ENCODE measurements around the gene STN1.
A peak's percentile ranks its signal among the peaks of the same experiment; 100 is the strongest.

Gene STN1, protein sequence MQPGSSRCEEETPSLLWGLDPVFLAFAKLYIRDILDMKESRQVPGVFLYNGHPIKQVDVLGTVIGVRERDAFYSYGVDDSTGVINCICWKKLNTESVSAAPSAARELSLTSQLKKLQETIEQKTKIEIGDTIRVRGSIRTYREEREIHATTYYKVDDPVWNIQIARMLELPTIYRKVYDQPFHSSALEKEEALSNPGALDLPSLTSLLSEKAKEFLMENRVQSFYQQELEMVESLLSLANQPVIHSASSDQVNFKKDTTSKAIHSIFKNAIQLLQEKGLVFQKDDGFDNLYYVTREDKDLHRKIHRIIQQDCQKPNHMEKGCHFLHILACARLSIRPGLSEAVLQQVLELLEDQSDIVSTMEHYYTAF

DNA sequence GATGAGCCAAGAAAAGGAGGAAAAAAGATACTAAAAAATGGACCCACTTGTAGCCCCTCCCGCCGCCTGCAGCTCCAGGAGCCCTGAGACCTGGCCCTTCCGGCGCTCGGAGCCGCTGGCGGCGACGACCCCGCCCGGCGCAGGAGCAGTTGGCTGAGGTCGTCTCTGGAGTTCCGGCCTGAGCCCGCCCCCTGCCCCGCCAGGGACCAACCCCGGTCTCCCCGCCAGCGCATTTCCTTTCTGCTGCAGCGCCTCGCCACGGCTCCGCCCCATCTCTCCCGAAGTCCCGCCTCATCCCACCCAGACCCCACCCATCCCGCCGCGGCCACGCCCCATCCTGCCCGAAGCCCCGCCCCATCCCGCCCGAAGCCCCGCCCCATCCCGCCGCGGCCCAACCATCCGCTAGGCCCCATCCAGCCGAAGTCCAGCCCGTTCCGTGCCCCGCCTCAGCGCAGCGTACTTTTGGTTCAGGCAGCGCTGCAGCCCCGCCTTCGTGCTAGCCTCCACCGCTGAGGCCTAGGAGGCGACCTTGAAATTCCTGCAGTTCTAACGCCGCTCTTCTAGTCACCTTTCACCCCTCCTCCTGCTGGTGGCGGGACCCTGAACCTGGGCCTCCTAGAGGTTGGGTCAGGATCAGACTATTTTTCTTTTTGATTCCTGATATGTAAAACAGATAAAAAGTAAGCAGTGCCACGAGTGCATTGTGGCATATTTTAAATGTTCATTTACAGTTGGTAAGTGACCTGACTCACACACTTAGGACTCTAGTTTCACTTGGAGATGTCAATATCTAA, at the start of gene STN1:
STN1 (minus strand) TSS at position 132 of the 794 bp plus-strand sequence. CDS start 590 bp downstream, outside the sequence.
- DNase-seq, result peak; percentile 94 to 95

DNA sequence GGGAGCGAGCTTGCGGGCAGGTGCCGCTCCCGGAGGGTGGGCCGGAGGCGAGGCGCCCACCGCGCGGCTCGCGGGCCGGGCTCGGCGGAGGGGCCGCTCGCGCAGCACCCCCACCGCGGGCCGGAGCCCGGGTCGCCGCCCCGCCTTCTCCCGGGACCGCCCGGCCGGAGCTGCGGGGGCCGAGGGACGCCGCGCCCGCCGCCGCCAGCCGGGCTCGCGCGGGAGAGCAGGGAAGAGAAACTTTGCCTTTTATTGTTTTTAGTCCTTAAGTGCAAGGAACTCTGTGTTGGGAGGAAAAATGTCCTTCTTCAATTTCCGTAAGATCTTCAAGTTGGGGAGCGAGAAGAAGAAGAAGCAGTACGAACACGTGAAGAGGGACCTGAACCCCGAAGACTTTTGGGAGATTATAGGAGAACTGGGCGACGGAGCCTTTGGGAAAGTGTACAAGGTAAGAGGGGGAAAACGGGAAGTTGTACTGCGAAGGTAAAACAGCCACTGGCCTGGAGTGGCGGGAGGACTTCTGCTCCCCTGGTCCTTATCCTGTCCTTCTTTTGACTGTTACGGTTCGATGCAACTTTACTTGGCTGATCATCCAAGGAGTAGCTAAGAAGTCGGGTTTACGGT, 49.6 kb upstream of the STN1 start:
- DNase-seq, result peak; percentile 3 to 23

DNA sequence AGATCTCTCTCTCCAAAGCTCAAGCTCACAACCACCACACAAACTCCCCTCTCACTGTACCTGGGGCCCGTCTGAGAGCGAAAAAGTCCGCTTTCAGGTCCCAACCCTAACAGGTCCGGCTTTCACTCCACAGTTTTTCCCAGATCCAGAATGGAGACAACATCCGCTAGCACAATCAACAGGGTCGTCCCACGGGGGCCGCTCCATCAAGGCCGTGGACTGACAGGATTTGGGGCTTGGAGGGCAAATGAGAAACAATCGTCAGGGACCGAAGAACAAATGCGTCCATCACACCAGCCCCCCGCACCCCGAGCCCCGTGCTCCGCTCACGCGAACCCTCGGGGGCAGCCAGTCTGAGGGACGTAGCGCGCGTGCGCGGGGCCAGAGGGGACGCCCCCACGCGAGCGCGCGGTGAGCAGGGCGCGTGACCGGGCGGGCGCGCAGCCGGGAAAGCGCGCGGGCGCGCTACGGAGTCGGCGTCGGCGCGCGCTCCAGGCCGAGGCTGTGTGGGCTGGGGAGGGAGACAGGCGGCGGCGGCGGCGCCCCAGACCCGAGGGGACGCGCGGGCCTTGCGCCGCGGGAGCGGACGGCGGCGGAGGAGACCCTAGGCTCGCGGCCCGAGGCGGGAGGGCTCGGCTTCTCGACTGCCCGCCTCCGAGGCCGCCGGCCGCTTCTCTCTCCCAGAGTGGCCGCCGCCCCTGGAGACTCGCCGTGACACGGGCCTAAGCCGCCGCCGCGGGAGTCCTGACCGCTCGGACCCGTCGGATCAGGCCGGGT, 48.9 kb upstream of the STN1 start, which contains the start of gene SLK:
SLK (plus strand) TSS at position 470 of the 777 bp plus-strand sequence. CDS start 606 bp downstream, outside the sequence.
- peak; percentile 87 to 88 for DNase-seq

DNA sequence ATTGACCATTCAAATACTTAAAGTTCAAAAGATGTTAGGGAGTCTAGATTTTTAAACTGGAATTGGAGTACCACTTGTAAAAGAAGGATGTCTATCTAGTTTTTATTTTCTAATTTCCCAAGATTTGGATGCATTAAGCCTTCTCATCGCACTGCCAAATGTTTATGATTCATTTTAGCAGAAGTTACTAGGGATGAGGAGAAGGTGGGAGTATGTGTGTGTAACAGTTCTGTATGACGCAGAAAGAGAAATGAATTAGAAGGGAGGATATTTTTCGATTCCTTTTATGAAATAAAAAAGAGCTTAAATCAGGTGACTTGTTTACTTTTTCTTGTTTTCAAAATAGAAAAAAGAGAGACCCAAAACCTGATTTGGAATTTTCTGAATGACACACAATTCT, 42.1 kb upstream of the STN1 start:
- DNase-seq, result no peak

DNA sequence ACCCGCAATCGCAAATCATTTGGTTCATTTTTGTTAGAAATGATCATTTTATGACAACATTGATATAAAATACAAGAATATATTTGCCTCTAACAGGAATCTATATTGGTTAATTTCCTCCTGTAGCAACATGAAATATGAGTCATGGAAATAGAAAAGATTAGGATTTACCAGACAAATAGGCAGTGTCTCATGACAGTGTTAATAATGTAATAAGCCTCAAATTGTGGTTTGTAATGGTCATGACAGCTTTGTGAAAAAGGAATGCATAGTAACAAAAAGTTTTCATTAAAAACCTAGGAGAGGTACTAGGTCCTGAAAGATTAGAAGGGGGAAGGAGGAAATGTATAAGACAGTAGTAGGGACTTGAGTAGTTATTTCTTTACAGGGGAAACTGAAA, 41.0 kb upstream of the STN1 start:
- DNase-seq, result no peak

DNA sequence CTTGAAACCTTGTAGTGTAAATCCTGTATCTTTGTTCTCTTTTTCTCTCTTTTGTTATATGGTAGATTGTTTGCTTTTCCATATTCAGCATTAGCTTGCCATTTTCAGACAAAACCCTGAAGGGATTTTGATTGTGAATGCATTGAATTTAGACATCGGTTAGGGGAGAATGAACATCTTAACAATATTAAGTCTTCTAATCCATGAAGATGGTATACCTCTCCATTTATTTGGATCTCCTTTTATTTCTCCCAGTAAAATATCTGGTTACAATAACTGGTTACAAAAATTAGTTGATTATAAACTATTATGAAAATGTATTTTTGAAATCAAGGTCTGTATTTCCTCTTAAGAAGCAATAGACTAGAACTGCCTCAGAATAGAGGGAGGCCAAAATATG, 36.6 kb upstream of the STN1 start:
- no peak for DNase-seq

DNA sequence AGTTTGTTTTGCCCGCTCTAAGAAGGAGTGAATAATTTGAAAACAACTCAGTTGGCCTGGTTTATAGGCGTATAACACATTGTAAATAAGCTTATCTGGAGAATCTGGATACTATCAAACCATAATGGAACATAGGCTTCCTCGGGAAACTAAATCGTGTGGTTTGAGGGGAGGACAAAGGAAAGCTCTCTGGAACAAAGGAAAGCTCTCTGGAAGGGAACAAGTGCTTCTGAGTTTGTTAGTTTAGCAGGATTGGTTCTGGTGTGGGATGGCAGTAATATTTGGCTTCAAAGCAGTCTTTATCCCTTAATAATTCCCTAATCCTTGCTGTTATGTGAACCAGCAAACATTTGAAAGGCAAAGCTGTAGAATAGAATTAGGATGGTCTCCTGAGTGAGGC, 34.0 kb upstream of the STN1 start:
- DNase-seq, result no peak

DNA sequence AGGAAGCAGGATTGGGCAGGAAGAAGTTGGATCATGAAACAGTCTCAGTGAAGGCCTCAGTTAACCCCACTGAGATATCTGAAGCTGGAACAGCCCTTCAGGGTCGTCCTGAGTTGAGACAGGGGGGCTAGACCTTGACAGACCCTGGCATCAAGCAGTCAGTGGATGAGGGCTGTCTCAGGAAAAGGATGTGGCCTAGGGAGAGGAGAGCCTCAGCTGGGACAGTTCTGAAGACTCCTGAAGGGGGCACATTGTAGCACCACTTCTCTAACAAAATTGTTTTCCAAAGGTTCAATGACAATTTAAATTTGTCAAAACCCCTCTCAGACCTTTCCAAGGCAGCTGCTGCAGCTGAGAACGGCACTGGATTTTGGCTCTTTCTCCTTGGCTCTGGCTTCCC, 33.2 kb upstream of the STN1 start:
- no peak for DNase-seq

DNA sequence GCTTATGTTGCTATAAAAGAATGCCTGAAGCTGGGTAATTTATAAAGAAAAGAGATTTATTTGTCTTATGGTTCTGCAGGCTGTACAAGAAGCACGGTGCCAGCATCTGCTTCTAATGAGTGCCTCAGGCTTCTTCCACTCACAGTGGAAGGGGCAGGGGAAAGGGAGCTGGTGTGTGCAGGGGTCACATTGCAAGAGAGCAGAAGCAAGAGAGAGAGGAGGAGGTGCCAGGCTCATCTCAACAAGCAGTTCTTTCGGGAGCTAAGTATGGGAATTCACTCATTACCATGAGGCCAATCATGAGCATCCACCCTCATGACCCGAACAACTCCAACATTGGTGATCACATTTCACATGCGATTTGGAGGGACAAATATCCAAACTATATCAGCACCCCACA, 31.7 kb upstream of the STN1 start:
- no peak for DNase-seq

DNA sequence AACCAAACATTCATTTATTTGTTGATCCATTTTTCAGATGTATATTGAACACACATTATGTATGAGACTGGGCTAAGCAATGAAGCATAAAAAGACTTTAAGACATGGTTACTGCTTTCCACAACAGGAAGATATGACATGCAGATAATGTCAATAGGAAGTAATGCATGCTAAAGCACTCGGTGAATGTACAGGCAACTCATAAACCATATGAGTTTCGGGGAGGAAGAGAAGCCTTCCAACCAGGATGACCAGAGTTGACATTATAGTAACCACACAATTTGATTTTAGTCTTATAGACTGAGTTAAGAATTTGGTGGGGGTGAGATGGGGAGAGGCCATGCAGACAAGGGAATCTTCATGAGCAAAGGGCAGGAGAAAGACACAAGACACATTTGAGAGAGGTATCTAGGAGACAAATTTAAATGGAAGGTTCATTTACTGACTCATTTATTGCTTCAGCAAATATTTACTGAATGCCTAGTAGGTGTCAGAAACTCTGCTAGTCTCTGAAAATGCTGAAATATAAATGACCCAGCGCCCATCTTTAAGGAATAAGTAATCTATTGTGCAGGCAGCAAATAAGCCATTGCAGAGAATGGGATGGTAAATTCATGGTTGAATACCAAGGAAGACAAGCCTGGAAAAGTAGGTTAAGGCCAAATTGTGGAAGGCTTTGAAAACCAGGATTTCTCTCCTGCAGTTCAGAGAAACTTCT, 30.0 kb upstream of the STN1 start:
- no peak for DNase-seq

DNA sequence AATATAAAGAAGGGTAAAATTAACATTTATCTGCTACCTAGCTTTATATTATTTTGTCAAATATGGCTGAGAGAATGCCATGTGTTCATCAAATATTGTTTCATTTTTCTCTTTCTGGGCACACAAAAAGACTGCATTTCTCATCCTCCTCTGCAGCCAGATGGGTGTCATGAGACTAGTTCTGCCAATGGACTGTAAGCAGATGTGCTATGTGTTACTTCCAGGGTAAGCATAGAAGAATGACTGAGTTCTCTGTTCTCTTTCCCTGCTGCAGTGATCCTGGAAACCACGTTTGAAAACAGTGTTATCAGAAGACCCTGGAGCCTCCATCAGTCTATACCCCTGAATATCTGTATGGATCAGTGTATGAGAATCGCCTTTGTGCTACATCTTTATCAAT, 24.9 kb upstream of the STN1 start:
- no peak for DNase-seq

DNA sequence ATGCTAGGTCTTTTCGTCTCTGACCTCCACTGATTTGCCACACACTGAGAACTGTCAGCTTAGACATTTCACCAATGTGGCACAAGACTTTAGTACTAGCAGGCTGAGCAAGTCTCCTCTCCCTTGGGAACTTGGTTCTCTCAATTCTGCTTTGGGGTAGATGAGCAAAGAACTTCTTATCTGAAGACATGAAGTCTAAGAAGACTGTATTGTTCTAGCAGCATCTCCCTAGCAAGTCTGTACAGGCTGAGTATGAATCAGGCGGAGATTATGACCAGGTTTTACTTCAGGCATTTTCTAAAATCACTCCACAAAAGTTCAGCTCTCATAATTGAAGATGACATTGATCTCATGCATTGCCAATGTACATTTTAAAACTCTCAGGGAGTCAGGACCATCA, 23.8 kb upstream of the STN1 start:
- DNase-seq, result no peak

DNA sequence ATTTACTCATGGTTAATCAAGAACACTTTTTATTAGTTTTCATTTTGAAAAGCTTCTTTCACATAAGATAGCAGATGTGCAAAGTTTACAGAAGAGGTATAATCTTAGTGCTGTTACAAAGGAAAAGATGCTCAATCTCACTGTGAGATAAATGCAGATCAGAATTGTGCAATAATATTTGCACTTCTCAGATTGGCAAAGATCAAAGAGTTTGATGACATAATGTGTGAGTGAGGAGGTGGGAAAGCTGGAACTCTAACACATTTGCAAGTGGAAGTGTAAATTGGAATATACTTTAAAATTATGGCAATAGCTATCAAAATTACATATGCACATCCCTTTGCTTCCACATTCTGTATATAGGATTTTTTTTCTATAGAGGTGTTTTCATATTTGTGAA, 21.5 kb upstream of the STN1 start:
- DNase-seq, result no peak

DNA sequence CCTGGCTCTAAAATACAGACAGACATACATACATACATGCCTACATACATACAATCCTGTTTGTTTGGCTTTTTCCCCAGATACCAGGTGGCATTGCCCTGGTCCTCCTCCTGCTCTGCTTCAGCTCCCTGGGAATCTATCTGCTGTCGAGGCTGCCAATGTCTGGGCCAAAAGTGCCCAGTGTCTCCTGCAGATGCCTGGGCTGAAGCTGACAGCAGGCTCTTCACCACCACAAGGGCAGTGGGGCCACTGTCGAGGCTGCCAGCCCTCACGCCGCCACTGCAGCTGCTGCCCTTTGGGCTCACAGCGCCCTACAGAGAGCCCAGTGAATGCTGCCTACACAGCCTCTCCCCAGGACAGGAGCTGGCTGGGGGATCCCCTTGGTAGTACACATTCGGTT, 18.0 kb upstream of the STN1 start:
- no peak for DNase-seq

DNA sequence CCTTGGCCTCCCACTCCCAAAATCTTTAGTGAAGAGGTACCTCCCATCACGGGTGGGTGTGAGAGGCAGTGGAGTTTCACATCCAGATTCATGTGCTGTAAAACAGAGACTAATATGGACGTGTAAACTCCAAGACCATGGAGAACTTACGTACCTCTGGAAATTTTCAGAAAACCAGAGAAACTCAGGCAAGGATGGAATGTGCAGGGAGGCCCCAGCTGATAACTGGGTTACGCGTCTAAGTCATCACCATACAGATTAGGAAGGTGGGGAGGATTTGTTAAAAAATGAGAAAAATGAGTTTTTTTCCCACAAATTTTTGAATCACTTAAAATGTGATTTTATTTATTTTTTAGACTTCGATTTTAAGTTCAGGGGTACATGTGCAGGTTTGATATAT, 16.3 kb upstream of the STN1 start:
- no peak for DNase-seq

DNA sequence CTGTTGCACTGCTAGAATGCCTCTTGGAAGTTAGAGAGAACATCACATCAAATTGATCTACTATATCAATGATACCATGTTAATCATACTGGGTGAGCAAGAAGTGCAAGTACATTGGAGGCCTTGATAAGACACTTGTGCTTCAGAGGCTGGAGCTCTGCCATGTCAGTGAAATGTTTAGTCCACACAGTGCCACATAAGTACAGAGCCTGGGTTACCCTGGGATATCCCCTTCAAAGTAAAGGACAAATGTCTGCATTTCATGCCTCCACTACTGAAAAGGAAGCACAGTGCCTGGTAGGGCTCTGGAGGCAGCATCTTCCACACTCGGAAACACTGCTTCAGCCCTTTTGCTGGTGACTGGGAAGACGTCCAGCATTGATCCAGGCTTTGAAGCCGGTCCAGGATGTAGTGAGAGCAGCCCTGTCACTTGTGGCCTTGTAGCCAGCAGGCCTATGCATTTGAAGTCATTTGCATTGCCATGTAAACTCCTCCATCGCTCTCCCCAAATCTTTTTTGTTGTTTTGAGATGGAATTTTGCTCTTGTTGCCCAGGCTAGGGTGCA, 15.7 kb upstream of the STN1 start:
- no peak for DNase-seq

DNA sequence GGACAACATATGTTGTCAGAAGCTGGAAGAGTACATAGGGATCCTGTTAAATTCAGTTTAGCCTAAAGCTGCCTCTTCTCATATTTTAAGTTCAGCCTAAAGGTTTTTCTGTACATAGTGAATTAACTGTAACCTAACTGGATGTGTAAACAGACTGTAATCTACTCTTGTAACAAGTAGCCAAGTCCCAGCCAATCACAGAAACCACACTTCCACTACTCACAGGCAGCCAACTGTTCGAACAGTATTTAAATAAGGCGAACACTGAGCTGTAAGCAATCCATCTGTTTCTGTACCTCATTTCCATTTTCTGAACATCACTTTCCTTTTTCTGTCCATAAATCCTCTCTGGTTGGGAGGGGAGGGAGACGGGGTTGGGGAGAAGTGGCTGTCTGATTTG, 15.0 kb upstream of the STN1 start:
- DNase-seq, result no peak

DNA sequence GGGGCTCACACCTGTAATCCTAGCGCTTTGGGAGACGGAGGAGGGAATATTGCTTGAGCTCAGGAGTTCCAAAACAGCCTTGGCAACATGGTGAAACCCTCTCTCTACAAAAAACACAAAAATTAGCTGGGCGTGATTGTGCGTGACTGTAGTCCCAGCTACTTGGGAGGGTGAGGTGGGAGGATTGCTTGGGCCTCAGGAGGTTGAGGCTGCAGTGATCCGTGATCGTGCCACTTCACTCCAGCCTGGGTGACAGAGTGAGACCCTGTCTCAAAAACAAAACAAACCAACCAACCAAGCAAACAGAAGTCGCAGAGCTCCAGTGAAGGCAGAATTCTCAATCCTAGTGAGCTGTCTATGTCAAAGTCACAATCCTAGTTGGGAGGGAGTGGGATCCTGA, 14.3 kb upstream of the STN1 start:
- no peak for DNase-seq

DNA sequence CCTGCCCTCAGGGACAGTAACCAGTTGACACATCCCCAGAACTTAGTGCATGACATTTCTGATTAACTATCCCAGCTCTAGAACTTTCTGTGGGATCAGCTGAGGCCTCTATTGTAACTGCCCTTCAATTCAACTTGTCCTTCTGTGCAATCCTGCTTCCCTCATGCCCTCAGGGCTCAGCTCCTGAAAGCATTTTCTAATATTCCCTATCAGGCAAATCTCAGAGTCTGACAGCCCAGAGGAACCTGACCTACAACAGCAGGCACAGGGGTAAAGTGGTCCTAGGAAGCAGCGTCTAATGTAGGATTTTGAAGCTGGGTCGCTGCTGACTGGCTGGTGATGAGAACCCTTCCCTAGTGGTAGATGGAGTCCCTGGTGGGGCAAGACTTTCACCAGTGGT, 13.6 kb upstream of the STN1 start:
- no peak for DNase-seq

DNA sequence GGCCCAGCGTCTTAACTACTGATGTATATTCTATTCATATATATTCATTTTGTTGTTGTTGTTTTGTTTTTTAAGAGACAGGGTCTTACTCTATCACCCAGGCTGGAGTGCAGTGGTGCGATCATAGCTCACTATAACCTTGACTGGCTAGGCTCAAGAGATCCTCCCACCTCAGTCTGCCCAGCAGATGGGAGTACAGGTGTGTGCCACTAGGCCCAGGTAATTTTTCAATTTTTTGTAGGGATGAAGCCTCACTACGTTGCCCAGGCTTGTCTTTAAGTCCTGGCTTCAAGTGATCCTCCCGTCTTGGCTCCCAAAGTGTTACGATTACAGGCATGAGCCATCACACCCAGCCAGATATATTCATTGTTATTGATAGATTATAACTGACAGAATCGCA, 12.9 kb upstream of the STN1 start:
- no peak for DNase-seq

DNA sequence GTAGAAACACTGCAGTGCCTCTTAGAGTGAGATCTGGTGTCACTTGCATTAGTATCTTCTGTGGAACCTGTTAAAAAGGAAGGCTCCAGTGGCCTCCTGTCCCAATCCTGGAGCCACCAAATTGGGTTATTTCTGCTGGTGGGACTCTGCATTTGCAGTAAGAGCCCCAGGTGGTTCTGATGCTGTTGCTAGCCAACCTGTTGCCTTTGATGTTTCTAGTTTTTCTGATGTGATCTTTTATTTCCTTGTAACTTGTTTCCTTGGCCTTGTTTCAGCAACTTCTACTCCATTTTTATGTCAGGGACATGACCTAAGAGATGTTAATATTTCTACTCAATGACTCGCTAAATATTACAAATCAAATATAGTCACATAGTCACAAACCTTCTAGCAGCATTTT, 12.5 kb upstream of the STN1 start:
- no peak for DNase-seq

DNA sequence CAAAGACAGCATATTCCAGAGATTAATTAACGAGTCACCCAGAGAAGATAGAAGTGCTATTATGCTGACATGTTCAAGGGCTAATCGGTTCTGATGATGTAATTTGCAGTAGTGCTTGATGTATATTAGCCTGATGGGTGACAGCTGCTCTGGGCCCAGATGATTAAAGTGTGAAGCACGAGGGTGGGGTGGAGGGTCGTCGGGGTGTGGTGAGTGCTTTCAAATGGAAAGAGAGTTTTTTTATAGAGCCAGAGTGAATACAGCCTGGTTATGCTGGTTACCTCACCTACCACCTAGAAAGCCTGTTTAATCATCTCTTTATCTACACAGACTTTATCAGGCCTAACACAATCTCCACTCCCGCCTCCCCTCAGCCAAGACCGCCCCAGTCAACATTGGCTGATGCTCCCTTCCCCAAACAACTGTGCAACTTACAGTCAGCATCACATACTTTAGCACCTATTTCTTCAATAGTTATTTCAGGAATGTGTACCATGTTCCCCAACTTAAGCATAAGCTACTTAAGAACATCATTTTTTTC, 11.5 kb upstream of the STN1 start:
- DNase-seq, result no peak

All from CD4-positive, alpha-beta T cell treated with Interleukin-1 beta for 1 hour (primary cell).